Measurements from ENCODE around the gene TBK1.
"Not testable (repeated sequence)": the region's sequence is repeated elsewhere in the genome, so short reads cannot be mapped to it uniquely, and the experiment has no call there.

Gene TBK1

GRCh38 chr12:64497903-64498302, 46.0 kb downstream of the TBK1 start:
- DNase-seq: no peak

GRCh38 chr12:64500394-64500793, 48.5 kb downstream of the TBK1 start:
- peak; percentile 48 for DNase-seq

DNA sequence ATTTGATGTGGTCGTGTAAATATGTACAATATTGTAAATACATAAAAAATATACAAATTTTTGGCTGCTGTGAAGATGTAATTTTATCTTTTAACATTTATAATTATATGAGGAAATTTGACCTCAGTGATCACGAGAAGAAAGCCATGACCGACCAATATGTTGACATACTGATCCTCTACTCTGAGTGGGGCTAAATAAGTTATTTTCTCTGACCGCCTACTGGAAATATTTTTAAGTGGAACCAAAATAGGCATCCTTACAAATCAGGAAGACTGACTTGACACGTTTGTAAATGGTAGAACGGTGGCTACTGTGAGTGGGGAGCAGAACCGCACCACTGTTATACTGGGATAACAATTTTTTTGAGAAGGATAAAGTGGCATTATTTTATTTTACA, 49.6 kb downstream of the TBK1 start:
- no peak for DNase-seq

GRCh38 chr12:64506955-64507354, 55.0 kb downstream of the TBK1 start:
- no peak for DNase-seq

- no peak for DNase-seq
These were observed 58.7 kb downstream of the TBK1 start for GRCh38 chr12:64510667-64511066.

GRCh38 chr12:64518396-64518795, 66.5 kb downstream of the TBK1 start:
- no peak for DNase-seq

- no peak for DNase-seq
These were observed 69.9 kb downstream of the TBK1 start for GRCh38 chr12:64521833-64522232.

DNA sequence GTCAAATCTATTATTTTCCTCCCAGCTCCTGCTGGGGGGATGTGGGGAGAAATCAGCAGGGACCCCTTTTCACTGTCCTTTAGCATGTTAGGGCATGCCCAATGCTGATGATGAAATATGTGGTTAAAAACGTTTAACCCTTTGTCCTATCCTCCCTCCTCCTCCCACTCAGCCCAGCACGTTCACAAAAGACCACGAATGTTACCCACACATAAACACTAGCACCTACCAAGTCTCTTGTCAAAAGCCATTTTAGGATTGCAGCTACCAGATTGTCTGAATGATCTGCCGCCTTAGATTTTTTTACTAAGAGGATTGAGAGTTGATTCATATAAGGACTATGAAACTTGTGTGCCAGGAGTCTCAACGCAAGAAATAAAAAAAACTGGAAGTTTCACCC, 70.4 kb downstream of the TBK1 start:
- no peak for DNase-seq

DNA sequence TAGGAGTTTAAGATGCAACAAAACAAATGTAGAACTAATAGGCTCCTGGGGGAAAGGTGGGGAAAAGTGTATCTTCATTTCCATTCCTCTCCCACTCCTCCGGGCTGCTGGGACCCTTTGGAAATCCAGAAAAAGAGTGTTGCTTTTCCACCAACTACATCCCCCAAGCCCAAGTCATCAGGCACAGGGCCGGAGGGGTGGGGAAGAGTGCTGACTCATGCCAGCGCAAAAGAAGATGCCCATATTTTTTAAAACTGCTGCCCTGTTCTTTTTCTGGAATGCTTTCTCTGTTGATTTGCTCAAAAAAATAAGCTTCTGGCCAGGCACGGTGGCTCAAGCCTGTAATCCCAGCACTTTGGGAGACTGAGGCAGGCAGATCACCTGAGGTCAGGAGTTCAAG, 70.9 kb downstream of the TBK1 start:
- DNase-seq: no peak

GRCh38 chr12:64523565-64524444, 71.9 kb downstream of the TBK1 start:
- peak; percentile 54 for DNase-seq

GRCh38 chr12:64525461-64526160, 73.7 kb downstream of the TBK1 start:
- no peak for DNase-seq

DNA sequence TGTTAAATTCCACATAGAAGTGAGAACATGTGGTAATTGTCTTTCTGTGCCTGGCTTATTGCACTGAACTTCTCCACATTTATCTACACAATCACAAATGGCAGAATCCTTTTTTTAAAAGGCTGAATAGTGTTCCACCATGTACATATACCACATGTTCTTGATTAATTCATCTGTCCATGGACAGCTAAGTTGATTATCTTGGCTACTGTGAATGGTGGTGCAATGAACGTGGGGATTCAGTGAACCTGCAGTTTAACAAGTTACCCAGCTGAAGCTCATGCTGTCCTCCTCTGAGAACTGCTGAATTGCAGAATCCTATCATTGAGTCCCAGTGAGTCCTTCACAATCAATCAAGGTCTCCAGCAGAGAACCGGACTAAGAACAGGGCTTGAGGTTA, 74.9 kb downstream of the TBK1 start:
- DNase-seq: no peak

DNA sequence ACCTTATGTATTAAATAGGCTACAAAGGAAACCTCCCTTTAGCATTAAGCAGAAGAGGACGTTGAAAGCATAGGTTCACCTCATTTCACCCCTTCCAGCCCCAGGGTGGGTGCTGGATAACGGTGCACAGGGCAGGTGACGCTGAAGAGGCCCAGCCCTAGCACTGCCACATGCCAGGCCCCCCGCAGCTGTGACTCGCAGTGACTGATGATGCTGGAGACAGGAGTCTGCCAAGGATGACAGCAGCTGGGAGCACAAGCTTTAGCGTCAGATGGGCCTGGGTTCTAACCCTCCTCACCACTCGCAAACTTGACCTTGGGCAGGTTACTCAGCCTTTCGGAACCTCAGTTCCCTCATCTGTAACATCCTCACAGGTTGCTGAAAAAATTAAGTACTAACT, 76.7 kb downstream of the TBK1 start:
- no peak for DNase-seq

DNA sequence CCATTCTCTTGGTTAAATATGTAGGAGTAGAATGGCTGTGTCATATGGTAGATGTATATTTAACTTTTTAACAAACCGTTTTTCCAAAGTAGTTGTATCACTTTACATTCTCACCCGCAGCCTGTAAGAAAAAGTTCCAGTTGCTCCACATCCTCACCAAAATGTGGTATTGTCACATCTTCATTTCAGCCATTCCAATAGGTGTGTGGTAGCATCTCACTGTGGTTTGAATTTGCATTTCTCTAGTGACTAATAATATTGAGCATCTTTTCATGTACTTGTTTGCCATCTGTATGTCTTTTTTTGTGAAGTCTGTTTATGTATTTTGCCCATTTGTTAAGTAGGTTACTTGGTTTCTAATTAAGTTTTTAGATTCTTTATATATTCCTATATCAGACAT, 78.6 kb downstream of the TBK1 start:
- no peak for DNase-seq

DNA sequence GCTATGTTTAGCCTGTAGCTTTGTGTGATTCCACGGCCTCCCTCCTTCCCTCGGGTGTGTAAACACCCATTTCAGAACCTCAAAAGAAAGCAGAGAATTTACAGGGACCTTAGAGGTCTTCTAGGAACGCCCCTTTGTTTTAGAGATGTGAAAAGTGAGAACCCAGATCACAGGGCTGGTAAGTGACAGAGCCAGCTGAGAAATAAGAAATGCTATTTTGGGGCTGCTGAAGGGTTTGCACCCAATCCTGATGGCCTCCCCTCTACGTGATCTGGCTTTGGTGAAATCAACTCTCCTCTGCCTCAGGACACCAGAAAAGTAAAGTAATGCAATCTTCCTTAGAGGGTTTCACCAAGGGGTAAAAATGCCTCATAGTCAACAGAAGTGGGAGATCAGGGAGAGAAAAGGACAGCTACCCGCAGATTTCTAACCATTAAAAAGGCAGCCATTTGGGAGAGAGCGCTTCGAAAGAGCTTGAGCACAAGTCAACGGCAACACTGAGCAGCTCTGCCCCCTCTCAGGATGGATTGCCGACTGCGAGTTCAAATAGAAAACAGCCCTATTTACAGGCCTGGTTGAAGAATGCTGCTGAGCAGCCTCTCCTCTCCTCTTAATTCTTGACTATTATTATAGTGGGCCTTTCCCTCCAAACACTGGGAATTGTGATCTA, 79.9 kb downstream of the TBK1 start:
- no peak for DNase-seq

- DNase-seq: no peak
These were observed 80.9 kb downstream of the TBK1 start for GRCh38 chr12:64532734-64533351.

GRCh38 chr12:64534672-64535199, 82.8 kb downstream of the TBK1 start:
- no peak for DNase-seq

DNA sequence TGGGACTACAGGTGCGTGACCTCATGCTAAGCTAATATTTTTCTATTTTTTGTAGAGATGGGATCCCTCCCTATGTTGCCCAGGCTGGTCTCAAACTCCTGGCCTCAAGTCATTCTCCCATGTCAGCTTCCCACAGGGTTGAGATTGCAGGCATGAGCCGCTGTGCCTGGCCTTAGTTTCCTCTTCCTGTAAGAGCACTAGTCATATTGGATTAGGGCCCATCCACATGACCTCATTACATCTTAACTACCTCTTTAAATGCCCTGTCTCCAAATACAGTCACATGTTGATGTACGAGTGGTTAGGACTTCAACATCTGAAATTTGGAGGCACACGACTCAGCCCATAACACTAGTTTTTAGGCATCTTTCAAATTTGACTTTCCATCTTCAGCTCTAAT, 86.2 kb downstream of the TBK1 start:
- DNase-seq: peak; percentile 56

DNA sequence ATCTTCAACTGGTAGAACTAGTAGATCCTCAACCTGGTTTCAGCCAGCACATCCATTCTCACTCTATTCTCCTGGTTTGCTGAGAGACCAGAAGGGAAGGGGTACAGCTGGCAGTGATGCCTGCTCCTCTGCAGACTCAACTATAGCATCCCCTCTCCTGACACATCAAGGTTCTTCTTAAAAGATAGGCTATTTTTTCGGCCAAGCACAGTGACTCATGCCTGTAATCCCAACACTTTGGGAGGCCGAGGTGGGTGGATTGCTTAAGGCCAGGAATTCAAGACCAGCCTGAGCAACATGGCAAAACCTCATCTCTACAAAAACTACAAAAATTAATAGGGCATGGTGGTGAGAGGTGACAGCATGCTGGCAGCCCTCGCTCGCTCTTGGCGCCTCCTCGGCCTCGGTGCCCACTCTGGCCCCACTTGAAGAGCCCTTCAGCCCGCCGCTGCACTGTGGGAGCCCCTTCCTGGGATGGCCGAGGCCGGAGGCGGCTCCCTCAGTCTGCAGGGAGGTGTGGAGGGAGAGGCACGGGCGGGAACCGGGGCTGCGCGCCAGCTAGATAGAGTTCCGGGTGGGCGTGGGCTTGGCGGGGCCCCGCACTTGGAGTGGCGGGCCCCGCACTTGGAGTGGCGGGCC, 90.6 kb downstream of the TBK1 start:
- not testable (repeated sequence) for DNase-seq

DNA sequence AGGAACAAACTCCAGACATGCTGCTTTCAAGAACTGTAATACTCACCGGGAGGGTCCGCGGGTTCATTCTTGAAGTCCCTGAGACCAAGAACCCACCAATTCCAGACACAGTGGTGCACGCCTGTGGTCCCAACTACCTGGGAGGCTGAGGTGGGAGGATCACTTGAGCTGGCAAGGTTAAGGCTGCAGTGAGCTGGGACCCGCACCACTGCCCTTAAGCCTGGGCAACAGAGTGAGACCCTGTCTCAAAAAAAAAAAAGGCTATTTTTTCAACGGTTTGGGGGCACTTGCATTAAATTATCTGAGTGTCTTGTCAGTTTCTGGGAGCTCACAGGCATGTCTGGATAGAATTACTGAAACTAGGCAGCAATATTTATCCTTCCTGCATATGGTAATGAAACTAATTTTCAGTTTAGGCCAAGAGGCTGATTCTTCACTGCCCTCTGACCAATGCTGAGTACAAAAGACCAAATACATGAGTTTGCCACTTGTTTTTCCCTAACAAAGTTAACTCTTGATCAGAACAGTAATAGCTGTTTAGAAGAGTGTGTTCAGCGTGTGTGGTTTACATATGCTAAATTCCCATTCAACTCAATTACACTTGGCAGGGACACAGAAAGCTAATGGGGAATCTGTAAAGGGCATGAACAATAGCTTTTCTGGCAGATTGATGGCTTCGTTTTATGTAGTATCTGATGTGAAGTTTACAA, 92.6 kb downstream of the TBK1 start:
- DNase-seq: no peak

GRCh38 chr12:64545081-64545382, 93.1 kb downstream of the TBK1 start:
- DNase-seq: no peak

DNA sequence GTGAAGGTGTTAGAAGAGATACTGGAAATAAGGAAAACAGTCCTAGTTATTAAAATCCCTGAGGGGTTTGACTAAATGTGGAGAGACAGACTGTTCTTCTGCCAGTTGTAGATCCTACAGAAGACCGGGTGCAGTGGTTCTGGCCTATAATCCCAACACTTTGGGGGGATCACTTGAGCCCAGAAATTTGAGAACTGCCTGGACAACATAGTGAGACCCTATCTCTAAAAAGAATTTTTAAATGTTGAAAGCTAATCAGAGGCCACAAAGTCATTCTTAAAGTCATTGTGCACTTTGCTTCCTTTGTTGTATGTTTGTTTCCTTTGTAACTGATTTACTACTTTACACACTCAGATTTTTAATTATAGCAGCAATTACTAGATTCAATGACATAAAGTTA, 97.2 kb downstream of the TBK1 start:
- DNase-seq: no peak

All from suppressor macrophage treated with lipopolysaccharide for 4 hours (primary cell).